CD4-positive, alpha-beta memory T cell (primary cell): ENCODE results near the gene PVR. TPM values are rescaled to one million over a fixed set of nuclear protein-coding genes. Genes with fewer than 3 reads are reported as not detected.

ENCODE experiments used
- CTCF ChIA-PET: fragments of 350-600 bp; sonication (Branson Sonifier 250); formaldehyde crosslinking; loops from one replicate; lab custom pipeline; 2021; ENCODE audit warnings: inconsistent platforms; ENCODE audit not compliant: partially characterized antibody; lab: Charles Lee
- POLR2A ChIA-PET: fragments of 350-600 bp; sonication (Branson Sonifier 250); formaldehyde crosslinking; loops from one replicate; lab custom pipeline; 2021; ENCODE audit not compliant: partially characterized antibody; lab: Charles Lee
- DNase-seq, 5 donors: peaks; one replicate each; pipeline versions ENCODE4 v3.0.0 to v3.0.0-alpha.2; 2020 to 2022; ENCODE audit warnings: mixed read lengths in 1 of 5
- H3K27ac ChIP-seq: one replicate; pipeline ENCODE4 v1.7.0; 2013; ENCODE audit warnings: low read depth, low read length
- H3K27me3 ChIP-seq: 2 replicates; pipeline ENCODE4 v1.7.0; 2013; ENCODE audit warnings: mild to moderate bottlenecking, low read length, moderate library complexity; ENCODE audit not compliant: insufficient read depth
- H3K36me3 ChIP-seq: 2 replicates; pipeline ENCODE4 v1.7.0; 2013; ENCODE audit warnings: mild to moderate bottlenecking, low read length, moderate library complexity; ENCODE audit not compliant: insufficient read depth
- H3K4me1 ChIP-seq: 2 replicates; pipeline ENCODE4 v1.7.0; 2013; ENCODE audit warnings: mild to moderate bottlenecking, low read length, moderate library complexity; ENCODE audit not compliant: insufficient read depth
- H3K4me3 ChIP-seq, 2 donors: one replicate each; pipeline ENCODE4 v1.7.0; 2013; ENCODE audit warnings: low read length in 2 of 2, mild to moderate bottlenecking in 1 of 2
- H3K9me3 ChIP-seq, 2 donors: one replicate each; pipeline ENCODE4 v1.7.0; 2013; ENCODE audit warnings: low read length in 2 of 2, control low read depth in 1 of 2; ENCODE audit not compliant: control insufficient read depth in 1 of 2
- H3K27ac Mint-ChIP-seq, 7 donors: one replicate each; pipeline ENCODE4 v1.8.0; 2020 to 2021; ENCODE audit warnings: mixed read lengths in 7 of 7, mild to moderate bottlenecking in 6 of 7, inconsistent platforms in 3 of 7, moderate library complexity in 3 of 7
- H3K27me3 Mint-ChIP-seq, 2 donors: one replicate each; pipeline ENCODE4 v1.8.0; 2020 to 2021; ENCODE audit warnings: mixed read lengths in 2 of 2
- H3K36me3 Mint-ChIP-seq, 2 donors: one replicate each; pipeline ENCODE4 v1.8.0; 2020 to 2021; ENCODE audit warnings: mixed read lengths in 2 of 2, inconsistent platforms in 1 of 2, mild to moderate bottlenecking in 1 of 2
- H3K4me1 Mint-ChIP-seq, 4 donors: one replicate each; pipeline ENCODE4 v1.8.0; 2020 to 2021; ENCODE audit warnings: mixed read lengths in 4 of 4, mild to moderate bottlenecking in 1 of 4
- H3K4me3 Mint-ChIP-seq, 8 donors: one replicate each; pipeline ENCODE4 v1.8.0; 2020 to 2021; ENCODE audit warnings: mixed read lengths in 8 of 8, mild to moderate bottlenecking in 7 of 8, moderate library complexity in 6 of 8, inconsistent platforms in 3 of 8
- H3K9me3 Mint-ChIP-seq, 8 donors: one replicate each; pipeline ENCODE4 v1.8.0; 2020 to 2021; ENCODE audit warnings: mixed read lengths in 8 of 8, mild to moderate bottlenecking in 5 of 8, inconsistent platforms in 3 of 8, moderate library complexity in 1 of 8
- intact Hi-C: fragments of 100-400 bp; cut with micrococcal nuclease; formaldehyde crosslinking; loops from one replicate; pipeline ENCODE4 v1.15.1; 2023
- polyA plus RNA-seq, 2 donors: library from polyadenylated mRNA; unstranded; fragments of 300-500 nt; fragmentation: Illumina TruSeq; gene quantifications; one replicate each; pipeline ENCODE4 v1.2.3, GENCODE V29; 2021
- total RNA-seq, 2 experiments: library from RNA; stranded (reverse); gene quantifications; one replicate each; pipeline ENCODE4 v1.2.3, GENCODE V29; 2021

Gene PVR
- total and polyA plus RNA-seq, 4 experiments from 2014 or later, result 0.34 to 1.7 (median 1.0) TPM; not detected in 1

- no peaks in the 10 kb centered on the region for H3K27me3 ChIP-seq
- DNase-seq, result no peak
- Mint-ChIP-seq H3K4me3 (no peak overlapping the region), H3K36me3 (no peaks in the 10 kb centered on the region), H3K27me3 (peaks cover 1 to 7% of the 10 kb centered on the region in 2 donors), H3K4me1 (peaks cover 4 to 14% (median 8%) of the 10 kb centered on the region in 4 donors), H3K27ac (no peak overlapping the region), H3K9me3 (peaks cover 0 to 19% (median 5%) of the 10 kb centered on the region in 8 donors)
- H3K36me3 ChIP-seq, result no peaks in the 10 kb centered on the region
- no peak overlapping the region for H3K4me3 ChIP-seq
- ChIA-PET CTCF (no interaction called here), POLR2A (no interaction called here)
- H3K27ac ChIP-seq, result no peak overlapping the region
- intact Hi-C loops, result no loop called here
- no peaks in the 10 kb centered on the region for H3K4me1 ChIP-seq
- H3K9me3 ChIP-seq, result peaks cover 0 to 2% of the 10 kb centered on the region in 2 donors
Observed at GRCh38 chr19:44603201-44603945, 40.3 kb upstream of the PVR start.

- ChIA-PET CTCF (no interaction called here), POLR2A (no interaction called here)
- Histone ChIP-seq H3K4me3 (no peak overlapping the region), H3K27ac (no peak overlapping the region), H3K27me3 (no peaks in the 10 kb centered on the region), H3K36me3 (no peaks in the 10 kb centered on the region), H3K9me3 (no peaks in the 10 kb centered on the region), H3K4me1 (no peaks in the 10 kb centered on the region)
- no peak for DNase-seq
- Mint-ChIP-seq H3K27me3 (peaks cover 1 to 7% of the 10 kb centered on the region in 2 donors), H3K36me3 (no peaks in the 10 kb centered on the region), H3K4me1 (peaks cover 4 to 14% (median 8%) of the 10 kb centered on the region in 4 donors), H3K4me3 (no peak overlapping the region), H3K27ac (no peak overlapping the region), H3K9me3 (peaks cover 0 to 17% (median 4%) of the 10 kb centered on the region in 8 donors)
- intact Hi-C loops, result no loop called here
Observed at GRCh38 chr19:44604241-44604640, 39.5 kb upstream of the PVR start.

GRCh38 chr19:44605547-44605946 is 38.2 kb upstream of the PVR start:
- POLR2A ChIA-PET, result no interaction called here
- Mint-ChIP-seq H3K36me3 (no peaks in the 10 kb centered on the region), H3K4me3 (peak overlapping the region in 1 of 8 donors; percentile 22), H3K4me1 (peaks cover 4 to 14% (median 8%) of the 10 kb centered on the region in 4 donors), H3K9me3 (peaks cover 0 to 13% (median 3%) of the 10 kb centered on the region in 8 donors), H3K27me3 (peaks cover 4 to 8% of the 10 kb centered on the region in 2 donors), H3K27ac (no peak overlapping the region)
- intact Hi-C loops, result no loop called here
- no peaks in the 10 kb centered on the region for H3K27me3 ChIP-seq
- no peak overlapping the region for H3K27ac ChIP-seq
- H3K4me1 ChIP-seq, result no peaks in the 10 kb centered on the region
- DNase-seq, result no peak
- H3K9me3 ChIP-seq, result no peaks in the 10 kb centered on the region
- CTCF ChIA-PET, result no interaction called here
- H3K36me3 ChIP-seq, result no peaks in the 10 kb centered on the region
- no peak overlapping the region for H3K4me3 ChIP-seq

- ChIA-PET POLR2A (no interaction called here), CTCF (interaction anchor here (1.7 kb wide), 1 partner anchor 47 kb away, joined by 5 read pairs; no protein-coding TSS in a partner anchor)
- DNase-seq, result no peak
- peaks cover 4 to 8% of the 10 kb centered on the region in 2 donors for H3K27me3 Mint-ChIP-seq
- intact Hi-C loops, result no loop called here
- no peaks in the 10 kb centered on the region for H3K36me3 Mint-ChIP-seq
- H3K27ac ChIP-seq, result no peak overlapping the region
- H3K27ac Mint-ChIP-seq, result peak overlapping the region in 1 of 7 donors; percentile 5
- H3K27me3 ChIP-seq, result no peaks in the 10 kb centered on the region
- H3K9me3 ChIP-seq, result no peaks in the 10 kb centered on the region
- H3K9me3 Mint-ChIP-seq, result peaks cover 0 to 13% (median 3%) of the 10 kb centered on the region in 8 donors
- H3K4me1 ChIP-seq, result no peaks in the 10 kb centered on the region
- peaks cover 4 to 14% (median 8%) of the 10 kb centered on the region in 4 donors for H3K4me1 Mint-ChIP-seq
- no peaks in the 10 kb centered on the region for H3K36me3 ChIP-seq
- no peak overlapping the region for H3K4me3 ChIP-seq
- peak overlapping the region in 4 of 8 donors; percentile 27 to 64 (median 40) for H3K4me3 Mint-ChIP-seq
Observed at GRCh38 chr19:44607049-44607448, 36.7 kb upstream of the PVR start.

GRCh38 chr19:44607917-44608316 is 35.8 kb upstream of the PVR start:
- H3K27me3 Mint-ChIP-seq, result peaks cover 7 to 8% of the 10 kb centered on the region in 2 donors
- intact Hi-C loops, result no loop called here
- H3K4me1 Mint-ChIP-seq, result peaks cover 4 to 14% (median 8%) of the 10 kb centered on the region in 4 donors
- Histone ChIP-seq H3K36me3 (no peaks in the 10 kb centered on the region), H3K9me3 (no peaks in the 10 kb centered on the region), H3K27me3 (no peaks in the 10 kb centered on the region), H3K27ac (no peak overlapping the region), H3K4me3 (no peak overlapping the region), H3K4me1 (no peaks in the 10 kb centered on the region)
- DNase-seq, result no peak
- CTCF ChIA-PET, result interaction anchor here (1.7 kb wide), 1 partner anchor 46 kb away, joined by 5 read pairs; no protein-coding TSS in a partner anchor
- peaks cover 0 to 10% (median 3%) of the 10 kb centered on the region in 8 donors for H3K9me3 Mint-ChIP-seq
- H3K27ac Mint-ChIP-seq, result no peak overlapping the region
- POLR2A ChIA-PET, result no interaction called here
- no peak overlapping the region for H3K4me3 Mint-ChIP-seq
- H3K36me3 Mint-ChIP-seq, result no peaks in the 10 kb centered on the region

- intact Hi-C loops, result no loop called here
- peaks cover 7% of the 10 kb centered on the region in 2 donors for H3K27me3 Mint-ChIP-seq
- no peak overlapping the region for H3K27ac Mint-ChIP-seq
Observed at GRCh38 chr19:44608391-44608821, 35.3 kb upstream of the PVR start.

GRCh38 chr19:44609219-44609618 is 34.5 kb upstream of the PVR start:
- Mint-ChIP-seq H3K4me3 (peak overlapping the region in 1 of 8 donors; percentile 21), H3K9me3 (peaks cover 0 to 10% (median under 1%) of the 10 kb centered on the region in 8 donors), H3K27ac (no peak overlapping the region), H3K27me3 (peaks cover 3 to 7% of the 10 kb centered on the region in 2 donors), H3K36me3 (no peaks in the 10 kb centered on the region), H3K4me1 (peaks cover 4 to 14% (median 8%) of the 10 kb centered on the region in 4 donors)
- CTCF ChIA-PET, result no interaction called here
- POLR2A ChIA-PET, result no interaction called here
- no peak overlapping the region for H3K4me3 ChIP-seq
- no peak for DNase-seq
- H3K27ac ChIP-seq, result no peak overlapping the region
- intact Hi-C loops, result no loop called here
- no peaks in the 10 kb centered on the region for H3K9me3 ChIP-seq
- no peaks in the 10 kb centered on the region for H3K36me3 ChIP-seq
- H3K27me3 ChIP-seq, result no peaks in the 10 kb centered on the region
- no peaks in the 10 kb centered on the region for H3K4me1 ChIP-seq

More at GRCh38 chr19:44608391-44608821, 35.3 kb upstream of the PVR start:
- no peaks in the 10 kb centered on the region for H3K36me3 ChIP-seq
- DNase-seq, result no peak
- no peaks in the 10 kb centered on the region for H3K4me1 ChIP-seq
- Mint-ChIP-seq H3K36me3 (no peaks in the 10 kb centered on the region), H3K4me1 (peaks cover 4 to 14% (median 8%) of the 10 kb centered on the region in 4 donors), H3K4me3 (no peak overlapping the region), H3K9me3 (peaks cover 0 to 10% (median under 1%) of the 10 kb centered on the region in 8 donors)
- H3K9me3 ChIP-seq, result no peaks in the 10 kb centered on the region
- H3K4me3 ChIP-seq, result no peak overlapping the region
- ChIA-PET CTCF (interaction anchor here (1.7 kb wide), 1 partner anchor 46 kb away, joined by 5 read pairs; no protein-coding TSS in a partner anchor), POLR2A (no interaction called here)
- no peaks in the 10 kb centered on the region for H3K27me3 ChIP-seq
- no peak overlapping the region for H3K27ac ChIP-seq
